ENCODE data around the gene ALOX15.
"Not testable (repeated sequence)": the region's sequence is repeated elsewhere in the genome, so short reads cannot be mapped to it uniquely, and the experiment has no call there.

The ALOX15 gene

DNA sequence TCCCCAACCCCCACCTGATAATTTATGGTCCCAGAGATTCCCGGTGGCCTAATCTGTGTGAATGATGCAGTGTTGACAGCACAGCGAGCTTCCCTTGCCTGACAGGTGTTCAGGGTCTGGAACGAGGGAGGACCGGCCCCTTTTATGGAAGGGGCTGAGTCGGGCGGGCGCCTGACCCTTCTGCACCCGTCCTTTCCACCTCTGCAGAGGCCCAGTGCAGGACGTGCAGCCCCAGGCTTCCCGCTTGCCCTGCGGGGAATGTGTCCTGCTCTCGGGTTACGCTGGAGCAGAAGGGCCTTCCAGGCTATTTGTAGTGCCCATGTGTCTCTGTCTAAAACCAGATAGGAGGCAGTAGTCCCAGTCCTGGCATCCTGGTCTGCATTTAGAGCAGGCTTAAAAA lies 40.9 kb downstream of the ALOX15 start:
- 15% methylated on average over 13 of the region's 13 CpGs for WGBS
- H3K9me3 ChIP-seq (ENCODE audit: insufficient read depth, low read depth, low read length), result no peaks in the 10 kb centered on the region
- no peaks in the 10 kb centered on the region for H3K27me3 ChIP-seq (ENCODE audit: insufficient read depth, low read length)
- peak overlapping the region; percentile 62; the same call in 1 of the 2 replicates for H3K27ac ChIP-seq (ENCODE audit: low read depth, low read length)
- H3K4me3 ChIP-seq (ENCODE audit: low read length), result peak overlapping the region; percentile 19
- H3K9ac ChIP-seq (ENCODE audit: low read depth, low read length), result no peak overlapping the region
- peaks cover 20% of the 10 kb centered on the region for H3K4me1 ChIP-seq (ENCODE audit: insufficient read depth, low read length)
- no peaks in the 10 kb centered on the region for H3K36me3 ChIP-seq (ENCODE audit: insufficient read depth, low read length)

- H3K4me1 ChIP-seq (ENCODE audit: insufficient read depth, low read length), result peaks cover 25% of the 10 kb centered on the region
- no peaks in the 10 kb centered on the region for H3K36me3 ChIP-seq (ENCODE audit: insufficient read depth, low read length)
- peak overlapping the region; percentile 62; the same call in 1 of the 2 replicates for H3K27ac ChIP-seq (ENCODE audit: low read depth, low read length)
- no peaks in the 10 kb centered on the region for H3K27me3 ChIP-seq (ENCODE audit: insufficient read depth, low read length)
- H3K9me3 ChIP-seq (ENCODE audit: insufficient read depth, low read depth, low read length), result no peaks in the 10 kb centered on the region
- WGBS, result 20% methylated on average over 25 of the region's 25 CpGs
- no peak overlapping the region for H3K9ac ChIP-seq (ENCODE audit: low read depth, low read length)
- peak overlapping the region; percentile 19 for H3K4me3 ChIP-seq (ENCODE audit: low read length)
Observed at GRCh38 chr17:4599505-4600281, 41.8 kb downstream of the ALOX15 start.

DNA sequence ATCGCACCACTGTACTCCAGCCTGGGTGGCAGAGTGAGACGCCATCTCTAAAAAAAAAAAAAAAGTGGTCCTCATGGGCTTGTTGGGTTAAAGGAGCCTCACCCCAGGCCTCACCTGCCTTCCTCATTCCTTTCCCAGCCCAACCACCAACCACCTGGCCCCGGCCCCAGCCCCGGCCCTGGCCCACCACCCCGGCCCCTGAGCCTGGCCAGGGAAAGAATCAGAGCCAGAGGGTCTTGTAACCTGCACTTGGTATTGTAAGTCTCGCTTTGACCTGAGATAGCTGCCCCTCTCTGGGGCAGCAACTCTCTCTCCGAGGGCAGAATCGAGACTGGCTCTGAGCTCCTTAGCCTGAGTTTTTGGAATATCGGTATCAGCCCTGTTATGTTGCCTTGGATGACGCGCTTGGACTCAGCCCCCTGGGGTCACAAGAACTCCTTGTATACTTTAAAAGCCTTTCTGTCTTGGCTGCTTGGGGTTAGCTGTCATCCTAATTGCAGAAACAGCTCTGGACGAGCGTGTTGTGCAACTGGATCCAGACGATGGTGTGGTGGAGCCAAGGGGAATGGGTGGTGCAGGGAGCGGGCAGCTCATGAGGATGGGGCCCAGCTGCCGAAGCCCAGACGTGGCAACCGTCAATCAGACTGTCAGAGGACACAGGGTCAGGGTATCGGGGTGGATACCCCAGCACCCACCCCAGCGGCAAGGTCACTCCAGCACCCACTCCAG lies 42.5 kb downstream of the ALOX15 start:
- H3K9ac ChIP-seq (ENCODE audit: low read depth, low read length), result no peak overlapping the region
- H3K36me3 ChIP-seq (ENCODE audit: insufficient read depth, low read length), result no peaks in the 10 kb centered on the region
- H3K4me3 ChIP-seq (ENCODE audit: low read length), result no peak overlapping the region
- no peaks in the 10 kb centered on the region for H3K27me3 ChIP-seq (ENCODE audit: insufficient read depth, low read length)
- 77% methylated on average over 20 of the region's 20 CpGs for WGBS
- no peaks in the 10 kb centered on the region for H3K9me3 ChIP-seq (ENCODE audit: insufficient read depth, low read depth, low read length)
- no peak overlapping the region for H3K27ac ChIP-seq (ENCODE audit: low read depth, low read length)
- peaks cover 25% of the 10 kb centered on the region for H3K4me1 ChIP-seq (ENCODE audit: insufficient read depth, low read length)

DNA sequence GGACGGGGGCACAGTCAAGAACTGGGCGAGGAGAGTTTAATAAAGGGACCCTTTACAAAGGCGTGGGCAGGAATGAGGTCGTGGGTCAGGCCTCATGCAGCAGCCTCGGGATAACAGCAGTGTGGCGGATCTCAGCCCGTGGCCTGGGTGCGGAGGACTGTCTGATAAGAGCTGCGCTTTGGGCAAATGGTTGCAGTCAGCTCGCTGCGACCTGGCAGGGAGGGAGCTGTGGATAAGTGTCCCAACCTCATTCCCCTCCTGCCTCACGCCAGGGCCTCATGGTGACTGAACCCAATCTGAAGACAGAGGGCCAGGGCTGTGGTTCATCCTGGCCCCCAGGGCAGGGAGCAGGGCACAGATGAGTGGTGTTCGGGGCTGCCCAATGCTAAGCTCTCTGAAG lies 43.5 kb downstream of the ALOX15 start:
- H3K36me3 ChIP-seq (ENCODE audit: insufficient read depth, low read length), result no peaks in the 10 kb centered on the region
- H3K9ac ChIP-seq (ENCODE audit: low read depth, low read length), result no peak overlapping the region
- H3K27me3 ChIP-seq (ENCODE audit: insufficient read depth, low read length), result no peaks in the 10 kb centered on the region
- H3K27ac ChIP-seq (ENCODE audit: low read depth, low read length), result no peak overlapping the region
- WGBS, result 85% methylated on average over 13 of the region's 13 CpGs
- H3K4me3 ChIP-seq (ENCODE audit: low read length), result no peak overlapping the region
- peaks cover 25% of the 10 kb centered on the region for H3K4me1 ChIP-seq (ENCODE audit: insufficient read depth, low read length)
- H3K9me3 ChIP-seq (ENCODE audit: insufficient read depth, low read depth, low read length), result no peaks in the 10 kb centered on the region

DNA sequence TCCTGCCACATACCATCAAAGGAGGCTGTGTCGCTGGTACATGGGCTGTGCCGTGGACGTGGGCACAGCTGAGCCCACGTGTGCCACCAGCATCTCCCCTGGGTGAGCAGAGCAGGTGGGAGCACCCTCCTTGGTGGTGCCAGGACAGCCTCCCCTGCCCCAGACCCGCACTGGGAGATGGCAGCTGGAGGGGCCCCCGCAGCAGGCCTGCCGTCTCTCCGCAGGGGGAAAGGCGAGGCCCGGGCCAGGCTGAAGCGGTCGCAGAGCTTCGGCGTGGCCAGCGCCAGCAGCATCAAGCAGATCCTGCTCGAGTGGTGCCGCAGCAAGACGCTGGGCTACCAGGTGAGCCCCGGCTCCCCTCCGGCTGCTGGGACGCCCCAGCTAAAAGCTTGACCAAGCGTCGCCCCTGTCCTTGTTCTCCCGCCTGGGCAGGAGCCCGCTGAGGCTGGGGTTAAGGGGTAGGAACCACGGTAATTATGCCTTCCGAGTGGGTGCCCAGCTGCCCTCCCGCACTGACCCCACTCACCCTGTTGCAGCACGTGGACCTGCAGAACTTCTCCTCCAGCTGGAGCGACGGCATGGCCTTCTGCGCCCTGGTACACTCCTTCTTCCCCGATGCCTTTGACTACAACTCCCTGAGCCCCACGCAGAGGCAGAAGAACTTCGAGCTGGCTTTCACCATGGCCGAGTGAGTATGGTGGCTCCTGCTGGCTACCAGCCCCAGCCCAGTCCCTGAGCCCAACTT lies 44.7 kb downstream of the ALOX15 start:
- H3K9me3 ChIP-seq (ENCODE audit: insufficient read depth, low read depth, low read length), result no peaks in the 10 kb centered on the region
- no peak overlapping the region for H3K27ac ChIP-seq (ENCODE audit: low read depth, low read length)
- WGBS, result 94% methylated on average over 36 of the region's 36 CpGs
- no peak overlapping the region for H3K9ac ChIP-seq (ENCODE audit: low read depth, low read length)
- no peaks in the 10 kb centered on the region for H3K27me3 ChIP-seq (ENCODE audit: insufficient read depth, low read length)
- no peaks in the 10 kb centered on the region for H3K36me3 ChIP-seq (ENCODE audit: insufficient read depth, low read length)
- peaks cover 25% of the 10 kb centered on the region for H3K4me1 ChIP-seq (ENCODE audit: insufficient read depth, low read length)
- H3K4me3 ChIP-seq (ENCODE audit: low read length), result no peak overlapping the region

GRCh38 chr17:4595685-4596342 lies 45.7 kb downstream of the ALOX15 start:
- 94% methylated on average over 22 of the region's 23 CpGs for WGBS

GRCh38 chr17:4594931-4595684 lies 46.4 kb downstream of the ALOX15 start:
- WGBS, result 46% methylated on average over 29 of the region's 29 CpGs
- Histone ChIP-seq H3K36me3 (ENCODE audit: insufficient read depth, low read length) (no peaks in the 10 kb centered on the region), H3K4me3 (ENCODE audit: low read length) (no peak overlapping the region), H3K4me1 (ENCODE audit: insufficient read depth, low read length) (peaks cover 16% of the 10 kb centered on the region), H3K27ac (ENCODE audit: low read depth, low read length) (no peak overlapping the region), H3K27me3 (ENCODE audit: insufficient read depth, low read length) (no peaks in the 10 kb centered on the region), H3K9me3 (ENCODE audit: insufficient read depth, low read depth, low read length) (no peaks in the 10 kb centered on the region), H3K9ac (ENCODE audit: low read depth, low read length) (no peak overlapping the region)

More at GRCh38 chr17:4595685-4596342, 45.7 kb downstream of the ALOX15 start:
- H3K27ac ChIP-seq (ENCODE audit: low read depth, low read length); H3K9ac ChIP-seq (ENCODE audit: low read depth, low read length); H3K9me3 ChIP-seq (ENCODE audit: insufficient read depth, low read depth, low read length); H3K36me3 ChIP-seq (ENCODE audit: insufficient read depth, low read length); H3K27me3 ChIP-seq (ENCODE audit: insufficient read depth, low read length); H3K4me3 ChIP-seq (ENCODE audit: low read length): not testable (repeated sequence)
- H3K4me1 ChIP-seq (ENCODE audit: insufficient read depth, low read length), result peaks cover 23% of the 10 kb centered on the region

DNA sequence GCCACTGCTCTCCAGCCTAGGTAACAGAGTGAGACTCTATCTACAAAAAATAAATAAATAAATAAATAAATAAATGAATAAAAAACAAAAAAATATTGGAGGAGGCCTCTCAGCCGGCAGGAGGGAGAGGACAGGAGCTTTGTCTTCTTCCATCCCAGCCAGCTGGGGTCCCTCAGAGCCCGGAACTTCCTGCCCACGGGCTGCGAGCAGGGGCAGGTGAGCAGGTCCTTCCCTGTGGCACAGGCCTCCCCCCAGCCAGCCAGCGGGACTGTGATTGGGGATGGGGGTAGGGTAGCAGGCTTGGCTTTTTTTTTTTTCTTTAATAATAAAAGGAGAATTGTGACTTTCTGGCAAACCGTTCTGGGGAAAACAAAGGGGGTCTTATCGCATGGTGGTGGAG lies 47.1 kb downstream of the ALOX15 start:
- Histone ChIP-seq H3K27me3 (ENCODE audit: insufficient read depth, low read length) (no peaks in the 10 kb centered on the region), H3K36me3 (ENCODE audit: insufficient read depth, low read length) (no peaks in the 10 kb centered on the region), H3K4me1 (ENCODE audit: insufficient read depth, low read length) (peaks cover 11% of the 10 kb centered on the region), H3K27ac (ENCODE audit: low read depth, low read length) (no peak overlapping the region), H3K9ac (ENCODE audit: low read depth, low read length) (no peak overlapping the region), H3K4me3 (ENCODE audit: low read length) (no peak overlapping the region), H3K9me3 (ENCODE audit: insufficient read depth, low read depth, low read length) (no peaks in the 10 kb centered on the region)
- WGBS, result 94% methylated on average over 7 of the region's 7 CpGs

GRCh38 chr17:4593021-4593421 lies 48.5 kb downstream of the ALOX15 start:
- 83% methylated on average over 13 of the region's 14 CpGs for WGBS
- no peak overlapping the region for H3K27ac ChIP-seq (ENCODE audit: low read depth, low read length)
- H3K36me3 ChIP-seq (ENCODE audit: insufficient read depth, low read length), result no peaks in the 10 kb centered on the region
- peaks cover 5% of the 10 kb centered on the region for H3K4me1 ChIP-seq (ENCODE audit: insufficient read depth, low read length)
- no peak overlapping the region for H3K9ac ChIP-seq (ENCODE audit: low read depth, low read length)
- no peak overlapping the region for H3K4me3 ChIP-seq (ENCODE audit: low read length)
- no peaks in the 10 kb centered on the region for H3K9me3 ChIP-seq (ENCODE audit: insufficient read depth, low read depth, low read length)
- no peaks in the 10 kb centered on the region for H3K27me3 ChIP-seq (ENCODE audit: insufficient read depth, low read length)

- H3K9ac ChIP-seq (ENCODE audit: low read depth, low read length), result no peak overlapping the region
- no peaks in the 10 kb centered on the region for H3K36me3 ChIP-seq (ENCODE audit: insufficient read depth, low read length)
- H3K9me3 ChIP-seq (ENCODE audit: insufficient read depth, low read depth, low read length), result no peaks in the 10 kb centered on the region
- no peaks in the 10 kb centered on the region for H3K27me3 ChIP-seq (ENCODE audit: insufficient read depth, low read length)
- H3K4me1 ChIP-seq (ENCODE audit: insufficient read depth, low read length), result peaks cover 5% of the 10 kb centered on the region; the same call in 1 of the 2 replicates
- H3K4me3 ChIP-seq (ENCODE audit: low read length), result no peak overlapping the region
- whole genome bisulfite sequencing, result 92% methylated on average over 11 of the region's 11 CpGs
- no peak overlapping the region for H3K27ac ChIP-seq (ENCODE audit: low read depth, low read length)
Observed at GRCh38 chr17:4592240-4593005, 49.1 kb downstream of the ALOX15 start.

All from HUES64 (cell line).